Suppressor macrophage treated with lipopolysaccharide for 4 hours (primary cell): ENCODE measurements around the gene UBR4.

Experiments used
- DNase-seq: peaks from one replicate; pipeline ENCODE4 v3.0.0-alpha.2; 2020

Gene UBR4

GRCh38 chr1:19049128-19049768 lies 160.8 kb downstream of the UBR4 start:
- no peak for DNase-seq

DNA sequence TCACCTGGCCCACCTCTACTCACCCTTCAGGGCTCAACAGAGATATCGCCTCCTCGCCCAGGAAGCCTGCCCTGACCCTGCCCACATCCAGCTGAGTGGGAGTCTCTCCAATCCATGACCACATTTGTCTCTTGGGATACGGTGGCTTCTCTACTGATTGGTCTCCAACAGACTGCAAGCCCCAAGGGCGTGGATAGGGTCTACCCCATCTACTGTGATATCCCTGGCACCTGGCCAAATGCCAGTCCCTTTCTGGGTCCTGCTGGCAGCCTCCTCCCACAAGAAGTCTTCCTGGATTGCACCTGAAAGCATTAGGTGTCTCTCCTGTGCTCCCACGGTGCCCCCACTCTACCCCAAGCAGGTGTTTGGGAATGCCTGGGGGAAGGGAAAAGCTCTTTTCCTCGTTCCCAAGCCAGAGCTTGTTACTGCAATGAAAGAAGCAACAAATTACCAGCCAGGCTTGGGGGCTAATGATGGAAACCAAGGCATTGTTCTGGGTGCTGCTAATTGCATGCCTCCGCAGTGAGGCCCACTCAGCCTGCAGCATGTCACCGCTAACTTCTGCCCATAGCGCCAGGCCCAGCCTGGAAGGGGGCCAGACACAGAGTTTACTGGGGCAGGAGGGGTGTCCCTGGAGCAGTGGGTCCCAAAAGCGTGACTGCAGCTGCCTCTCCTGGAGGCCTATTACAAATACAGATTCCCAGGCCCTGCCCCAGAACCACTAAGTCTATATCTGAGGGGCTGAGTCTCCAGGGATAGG lies 162.9 kb downstream of the UBR4 start:
- no peak for DNase-seq

DNA sequence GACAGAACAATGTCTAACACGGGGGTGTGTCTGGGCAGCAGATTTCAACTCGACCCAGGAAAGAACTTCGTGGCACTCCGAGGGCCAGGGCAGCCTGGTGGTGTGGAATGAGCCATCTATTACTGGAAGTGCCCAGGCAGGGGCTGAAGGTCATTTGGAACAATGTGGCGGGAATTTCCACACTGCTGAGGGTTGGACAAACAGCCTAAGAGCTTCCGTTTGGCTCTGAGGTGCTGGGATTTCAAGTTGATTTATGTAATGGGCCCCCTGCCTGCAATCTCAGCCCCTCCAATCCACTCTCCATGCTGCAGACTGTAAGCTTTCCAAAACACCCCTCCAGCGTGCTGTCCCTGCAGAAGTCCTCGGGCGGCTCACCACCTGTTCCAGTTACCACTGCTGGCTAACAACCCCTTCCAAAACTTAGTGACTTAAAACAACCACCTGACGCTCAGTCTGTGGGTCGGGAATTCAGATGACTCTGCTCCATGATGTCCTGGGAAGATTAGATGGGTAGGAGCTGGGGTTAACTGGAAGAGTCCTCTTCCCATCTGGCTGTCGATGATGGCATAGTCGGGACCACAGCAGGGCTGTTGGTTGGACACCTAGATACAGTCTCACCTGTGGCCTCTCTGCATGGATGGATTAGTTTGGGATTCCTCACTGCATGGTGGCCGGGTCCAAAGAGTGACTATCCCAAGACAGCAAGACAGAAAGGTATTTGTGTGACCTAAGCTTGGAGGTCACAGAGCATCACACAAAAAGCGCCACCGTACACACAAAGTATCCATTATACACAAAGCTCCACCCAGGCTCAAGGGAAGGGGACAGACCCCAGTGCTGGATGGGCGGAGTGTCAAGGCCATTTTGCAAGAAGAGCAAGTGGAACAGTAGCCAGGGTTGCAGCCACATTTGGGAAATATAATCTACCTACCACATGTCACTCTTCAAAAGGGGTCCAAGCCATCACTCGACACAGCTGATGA lies 163.9 kb downstream of the UBR4 start:
- DNase-seq: no peak

DNA sequence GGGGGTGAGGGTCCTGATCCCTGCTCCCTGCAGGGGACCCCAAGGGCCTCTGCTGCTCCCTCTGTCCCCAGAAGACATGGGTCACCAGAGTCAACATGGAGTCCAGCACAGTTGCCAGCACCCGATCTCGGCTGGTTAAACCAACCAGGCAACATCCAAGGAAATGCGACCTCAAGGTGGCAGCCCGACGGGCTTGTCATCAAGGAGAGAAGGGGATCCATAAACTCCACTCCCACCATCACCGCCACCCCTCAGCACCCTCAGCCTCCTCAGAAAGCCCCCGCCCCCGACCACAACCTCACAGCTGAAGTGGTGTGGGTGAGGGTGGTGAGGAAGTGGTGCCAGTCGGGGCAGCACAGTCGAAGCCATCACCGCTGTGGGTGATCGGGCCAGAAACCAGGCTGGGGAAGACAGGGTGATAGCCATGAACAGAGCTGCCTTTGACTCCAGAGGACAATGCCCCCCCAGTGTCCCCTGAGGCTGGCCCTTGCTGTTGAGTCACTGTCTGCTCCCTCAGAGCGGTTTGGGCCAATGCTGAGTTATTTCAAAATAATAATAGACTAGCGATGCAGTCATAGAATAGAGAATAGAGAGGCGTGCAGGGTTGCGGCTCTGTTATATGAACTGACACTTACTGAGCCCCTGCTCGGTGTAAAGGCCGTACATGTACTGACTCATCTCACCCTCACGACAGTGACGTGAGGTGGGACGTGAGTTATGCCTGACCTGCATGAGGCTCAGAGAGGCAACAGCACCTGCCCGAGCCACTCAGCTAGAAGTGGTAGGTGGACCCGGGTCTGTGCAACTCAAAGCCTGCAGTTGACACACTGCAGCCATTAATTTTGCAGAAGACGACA lies 164.9 kb downstream of the UBR4 start:
- DNase-seq: no peak

- no peak for DNase-seq
Measured at GRCh38 chr1:19044471-19044870, 165.6 kb downstream of the UBR4 start.

GRCh38 chr1:19043579-19044443 lies 166.3 kb downstream of the UBR4 start:
- no peak for DNase-seq

DNA sequence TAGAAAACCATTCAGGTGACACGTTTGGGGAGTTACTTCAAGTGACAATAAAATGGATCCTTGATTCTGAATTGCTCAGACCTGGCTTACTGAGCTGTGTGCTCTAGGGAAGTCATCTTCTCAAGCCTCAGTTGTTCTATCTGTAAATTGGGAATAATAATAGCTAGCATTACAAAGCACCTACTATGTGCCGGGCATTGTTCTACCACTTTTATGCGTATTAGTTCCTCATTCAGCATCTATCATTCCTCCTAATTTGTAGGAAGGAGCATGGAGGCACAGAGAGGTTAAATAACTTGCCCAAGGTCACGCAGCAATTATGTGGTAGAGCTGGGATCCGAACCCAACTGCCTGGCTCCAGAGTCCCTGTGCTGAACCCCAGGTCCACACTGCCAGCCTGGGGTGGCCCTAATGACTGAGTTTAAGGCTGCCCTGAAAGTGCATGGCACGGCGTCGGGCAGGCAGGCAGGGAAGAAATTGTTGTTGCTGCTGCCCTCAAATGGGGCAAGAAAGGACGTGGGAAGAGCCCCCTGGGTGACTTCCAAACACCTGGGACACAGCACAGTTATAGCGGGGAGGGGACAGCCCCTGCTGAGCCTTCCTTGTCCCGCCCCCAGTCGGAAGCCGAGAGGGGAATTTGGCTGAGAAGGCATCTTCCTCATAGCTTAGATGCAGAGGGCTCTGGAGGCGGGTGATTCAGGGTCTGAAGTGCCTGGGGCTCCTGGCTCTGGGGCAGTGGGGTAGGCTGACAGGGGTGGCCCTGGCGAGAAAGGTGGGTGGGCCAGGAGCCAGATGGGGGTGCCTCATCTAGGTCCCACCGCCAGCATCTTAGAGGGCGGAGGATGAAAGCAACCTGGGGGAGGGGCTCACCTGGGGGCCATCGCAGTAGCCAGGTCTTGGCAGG lies 167.1 kb downstream of the UBR4 start:
- peak; percentile 40 for DNase-seq

DNA sequence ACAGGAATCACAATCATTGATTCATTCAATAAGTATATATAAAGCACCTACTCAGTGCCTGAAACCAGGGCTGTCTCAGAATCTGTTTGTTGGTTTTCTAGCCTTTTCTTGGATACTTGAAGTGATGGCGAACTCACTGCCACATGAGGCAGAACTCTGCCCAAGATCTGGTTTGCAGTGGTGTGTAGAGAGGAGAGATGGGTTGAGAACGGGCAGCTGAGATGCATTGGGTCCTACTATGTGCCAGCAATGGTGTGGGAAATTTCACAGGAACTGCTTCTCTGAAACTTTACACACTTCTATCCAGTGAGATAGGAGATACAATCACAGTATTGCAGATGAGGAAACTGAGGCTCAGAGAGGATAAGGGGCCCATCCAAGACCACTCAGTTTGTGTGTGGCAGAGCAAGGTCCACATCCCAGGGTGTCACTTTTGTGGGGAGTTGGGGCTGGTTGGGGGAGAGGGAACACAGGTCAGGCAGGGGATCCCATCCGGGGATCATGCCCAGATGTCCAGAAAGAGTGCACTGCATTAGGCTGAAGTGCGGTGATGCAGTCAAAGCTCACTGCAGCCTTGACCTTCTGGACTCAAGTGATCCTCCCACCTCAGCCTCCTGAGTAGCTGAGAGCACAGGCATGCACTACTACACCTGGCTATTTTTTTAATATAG lies 169.9 kb downstream of the UBR4 start:
- DNase-seq: no peak

GRCh38 chr1:19038732-19039131 lies 171.3 kb downstream of the UBR4 start:
- DNase-seq: no peak

- DNase-seq: no peak
Measured at GRCh38 chr1:19038096-19038495, 172.0 kb downstream of the UBR4 start.

- DNase-seq: no peak
Measured at GRCh38 chr1:19037659-19038058, 172.4 kb downstream of the UBR4 start.

GRCh38 chr1:19036813-19037605 lies 173.1 kb downstream of the UBR4 start:
- DNase-seq: no peak

GRCh38 chr1:19036041-19036812 lies 173.8 kb downstream of the UBR4 start:
- DNase-seq: no peak

DNA sequence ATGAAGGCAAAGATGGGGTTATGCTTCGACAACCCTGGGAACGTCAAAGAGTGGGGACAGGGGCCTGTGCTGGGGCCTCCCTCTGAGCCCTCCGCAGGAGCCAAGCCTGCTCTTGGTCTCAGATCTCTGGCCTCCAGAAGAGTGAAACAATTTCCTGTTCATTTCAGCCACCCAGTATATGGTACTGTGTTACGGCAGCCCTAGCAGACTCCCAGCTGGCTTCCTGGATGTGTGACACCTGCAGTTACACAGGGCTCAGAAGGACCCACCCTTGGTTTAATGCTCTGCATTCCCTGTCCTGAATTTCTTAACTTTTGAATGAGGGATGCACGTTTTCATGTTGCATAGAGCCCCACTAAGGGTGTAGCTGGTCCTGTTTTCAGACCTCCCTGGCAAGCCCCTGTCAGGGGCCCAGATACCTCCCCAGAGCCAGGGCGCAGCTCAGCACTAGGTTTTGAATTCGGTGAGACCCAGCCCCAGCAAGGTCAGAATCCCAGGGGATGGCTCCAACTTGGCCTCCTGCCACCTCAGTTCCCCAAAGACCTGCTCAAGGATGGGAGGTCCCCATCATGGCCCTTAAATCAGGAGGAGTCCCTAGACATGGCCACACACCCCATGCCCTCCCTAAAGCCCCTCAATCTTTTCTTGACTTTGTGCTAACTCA lies 174.6 kb downstream of the UBR4 start:
- no peak for DNase-seq

- DNase-seq: no peak
Measured at GRCh38 chr1:19034721-19035120, 175.3 kb downstream of the UBR4 start.

GRCh38 chr1:19033926-19034680 lies 176.0 kb downstream of the UBR4 start:
- no peak for DNase-seq

- no peak for DNase-seq
Measured at GRCh38 chr1:19033515-19033839, 176.6 kb downstream of the UBR4 start.
